Stimulated activated CD4-positive, alpha-beta T cell treated with anti-CD3 and anti-CD28 coated beads, Interleukin-1b, Interleukin-23, amount 100 ng/mL, for 24 hours (primary cell): ENCODE results near the gene MCTP1.

ENCODE experiments used
- DNase-seq, 4 experiments: peaks; one replicate each; pipeline ENCODE4 v3.0.0-alpha.2; 2020; ENCODE audit warnings: low read depth in 4 of 4, low spot score in 1 of 4

The MCTP1 gene

DNA sequence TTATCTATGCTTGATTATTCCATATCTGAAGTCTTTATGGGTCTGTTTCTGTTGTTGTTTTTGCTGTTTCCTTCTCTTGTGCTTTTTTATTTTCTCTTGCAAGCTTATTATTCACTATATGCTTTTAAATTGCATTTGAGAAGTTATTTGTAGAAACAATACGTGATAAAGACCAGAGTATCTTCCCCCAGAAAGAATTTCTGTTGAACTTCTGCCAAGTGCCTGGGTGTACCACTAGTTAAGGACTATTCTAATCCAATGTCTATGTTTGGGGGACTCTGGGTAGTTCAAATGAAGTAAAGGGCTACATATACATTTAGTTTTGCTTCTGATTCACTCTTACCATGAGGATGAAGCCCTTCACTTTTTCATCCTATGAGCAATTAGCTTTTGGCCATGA is 612.1 kb downstream of the MCTP1 start:
- no peak for DNase-seq

DNA sequence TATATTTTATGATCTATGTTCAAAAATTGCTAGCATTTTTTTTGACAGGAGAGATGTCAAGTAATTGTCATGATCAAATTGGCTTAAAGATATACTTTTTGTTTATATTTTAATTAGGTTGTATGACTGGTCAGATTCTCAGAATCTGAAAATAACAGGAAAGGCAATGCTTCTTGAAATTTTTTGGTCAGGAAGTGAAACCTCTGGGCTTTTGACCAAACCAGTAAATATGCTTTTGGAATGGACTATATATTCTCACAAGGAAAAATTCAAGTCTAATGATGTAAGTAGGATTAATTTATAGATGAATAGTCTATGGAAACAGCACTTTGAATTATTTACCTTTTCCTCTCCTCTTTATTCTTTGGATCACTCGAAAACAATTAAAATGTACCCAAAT is 614.2 kb downstream of the MCTP1 start:
- DNase-seq, result no peak

DNA sequence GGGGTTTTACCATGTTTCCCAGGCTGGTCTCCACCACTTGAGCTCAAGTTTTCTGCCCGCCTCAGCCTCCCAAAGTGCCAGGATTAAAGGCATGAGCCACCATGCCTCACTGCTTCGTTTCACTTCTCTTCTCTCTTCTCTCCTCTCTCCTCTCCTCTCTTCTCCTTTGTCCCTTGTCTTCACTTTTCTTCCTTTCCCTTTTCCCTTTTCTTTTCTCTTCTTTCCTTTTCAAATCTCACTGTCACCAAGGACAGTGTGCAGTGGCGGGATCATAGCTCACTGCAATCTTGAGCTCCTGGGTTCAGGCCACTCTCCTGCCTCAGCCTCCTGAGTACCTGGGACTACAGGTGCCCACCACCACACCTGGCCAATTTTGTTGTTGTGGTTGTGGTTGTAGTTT is 617.0 kb downstream of the MCTP1 start:
- no peak for DNase-seq

DNA sequence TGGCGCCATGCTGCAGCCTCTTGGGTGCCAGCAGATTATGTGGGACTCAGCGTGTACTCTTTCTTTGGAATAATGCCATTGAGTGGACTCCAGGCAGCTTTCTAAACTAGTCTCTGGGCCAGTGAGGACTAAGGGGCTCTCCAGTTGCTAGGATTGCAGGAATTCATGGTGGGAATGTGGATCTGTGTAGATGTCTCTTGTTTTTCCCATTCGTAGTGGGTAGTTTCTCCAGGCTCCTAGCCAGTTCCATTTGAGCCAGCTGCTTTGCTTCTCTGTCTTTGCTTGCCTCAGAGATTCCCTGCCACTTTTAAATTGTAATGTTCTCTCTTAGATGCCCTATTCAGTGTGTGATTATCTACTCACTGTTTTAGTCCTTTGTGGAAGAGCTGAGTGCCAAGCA is 623.8 kb downstream of the MCTP1 start:
- DNase-seq, result no peak

DNA sequence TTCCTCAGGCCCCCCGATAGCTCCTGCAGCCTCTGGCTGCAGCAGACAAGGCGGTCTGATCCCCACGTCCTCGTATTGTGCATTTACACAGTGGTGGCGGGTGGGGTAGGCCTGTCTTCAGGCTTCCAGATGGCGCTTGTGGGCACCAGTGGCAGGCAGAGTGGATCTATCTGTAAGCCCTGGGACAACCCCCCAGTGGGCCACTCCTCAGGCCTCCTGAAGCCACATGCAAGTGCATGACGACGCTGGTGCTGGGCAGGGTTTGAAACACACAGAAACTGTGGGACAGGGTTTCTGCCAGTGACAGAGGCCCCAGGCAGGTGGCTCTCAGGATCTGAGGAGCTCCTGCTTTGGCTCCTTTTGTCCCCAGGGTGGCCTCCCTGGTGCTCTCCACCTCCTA is 624.4 kb downstream of the MCTP1 start:
- DNase-seq, result no peak

DNA sequence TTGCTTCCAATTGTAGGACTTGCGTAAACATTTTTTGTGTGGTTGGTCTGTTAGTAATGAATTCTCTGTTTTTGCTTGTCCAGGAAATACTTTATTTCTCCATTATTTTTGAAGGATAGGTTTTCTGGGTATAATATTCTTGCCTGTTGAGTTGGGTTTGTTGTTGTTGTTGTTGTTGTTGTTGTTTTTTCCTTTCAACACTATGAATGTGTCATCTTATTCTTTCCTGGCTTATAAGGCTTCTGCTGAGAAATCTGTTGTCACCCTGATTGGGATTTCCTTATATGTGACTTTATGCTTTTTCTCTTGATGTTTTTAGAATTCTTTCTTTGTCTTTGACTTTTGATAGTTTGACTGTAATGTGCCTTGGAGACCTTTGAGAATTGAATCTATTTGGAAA is 626.6 kb downstream of the MCTP1 start:
- DNase-seq, result no peak
